T-helper 22 cell (primary cell): ENCODE measurements around the gene RCBTB1.

Source experiments
- DNase-seq: peaks from one replicate; pipeline ENCODE4 v3.0.0-alpha.2; 2020; ENCODE audit warnings: low read depth

Gene RCBTB1

DNA sequence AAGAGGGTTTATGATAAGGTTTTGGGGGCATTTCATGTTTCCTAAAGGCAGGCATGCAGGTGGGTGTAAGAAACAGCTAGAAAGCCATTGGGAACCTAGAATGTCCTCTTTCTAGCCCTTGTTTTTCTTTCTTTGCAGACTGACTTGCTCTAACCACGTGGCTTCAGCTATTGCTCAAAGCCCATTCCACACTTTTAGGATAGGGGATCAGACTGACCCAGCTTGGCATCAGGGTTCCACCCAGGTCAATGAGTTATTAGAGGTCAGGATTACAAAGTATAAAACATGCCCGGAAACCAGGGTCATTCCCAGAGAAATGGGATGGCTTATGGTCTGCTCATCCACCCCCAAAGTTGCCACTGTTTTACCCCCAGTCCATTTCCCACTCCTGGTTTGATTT, 72.8 kb downstream of the RCBTB1 start:
- DNase-seq = no peak

GRCh38 chr13:49503951-49504350, 81.4 kb downstream of the RCBTB1 start:
- no peak for DNase-seq

GRCh38 chr13:49502954-49503353, 82.4 kb downstream of the RCBTB1 start:
- no peak for DNase-seq

DNA sequence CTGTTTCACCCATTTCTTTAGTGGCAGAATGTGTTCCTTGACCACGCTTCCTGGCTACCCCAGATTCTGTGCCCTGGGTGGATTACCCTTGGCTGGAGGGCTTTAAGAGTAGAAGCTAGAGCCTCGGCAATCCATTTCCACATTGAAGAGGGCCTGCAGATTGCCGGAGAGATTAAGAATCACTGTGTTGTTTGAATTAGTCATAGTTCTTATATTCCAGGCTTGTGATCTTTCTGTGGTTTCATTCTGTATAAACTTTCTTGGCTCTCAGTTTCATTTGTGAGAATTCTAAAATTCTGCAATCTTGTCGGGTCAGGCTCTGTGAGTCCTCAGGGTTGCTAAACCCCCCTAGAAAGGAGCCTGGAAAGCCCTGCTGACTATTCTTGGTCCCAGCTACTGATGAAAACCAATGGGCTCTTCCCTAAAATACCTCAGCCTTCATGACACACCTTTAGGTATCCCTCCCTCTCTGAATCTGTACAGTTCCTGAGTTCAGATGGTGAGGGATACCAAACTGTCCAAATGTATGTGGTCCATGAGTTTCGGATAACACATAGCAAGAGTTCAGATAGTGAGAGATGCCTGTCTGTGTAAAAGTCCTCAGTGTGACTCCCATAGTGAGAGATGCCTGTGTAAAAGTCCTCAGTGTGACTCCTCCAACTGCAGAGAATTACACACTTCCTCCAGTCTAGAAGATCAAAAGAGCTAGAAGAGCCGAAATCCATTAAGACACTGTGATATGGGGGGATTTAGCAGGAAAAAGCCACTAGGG, 85.3 kb downstream of the RCBTB1 start:
- no peak for DNase-seq

GRCh38 chr13:49498206-49498605, 87.2 kb downstream of the RCBTB1 start:
- no peak for DNase-seq

- no peak for DNase-seq
Measured at GRCh38 chr13:49497272-49497671, 88.1 kb downstream of the RCBTB1 start.

GRCh38 chr13:49496837-49497236, 88.5 kb downstream of the RCBTB1 start:
- peak; percentile 52 for DNase-seq

DNA sequence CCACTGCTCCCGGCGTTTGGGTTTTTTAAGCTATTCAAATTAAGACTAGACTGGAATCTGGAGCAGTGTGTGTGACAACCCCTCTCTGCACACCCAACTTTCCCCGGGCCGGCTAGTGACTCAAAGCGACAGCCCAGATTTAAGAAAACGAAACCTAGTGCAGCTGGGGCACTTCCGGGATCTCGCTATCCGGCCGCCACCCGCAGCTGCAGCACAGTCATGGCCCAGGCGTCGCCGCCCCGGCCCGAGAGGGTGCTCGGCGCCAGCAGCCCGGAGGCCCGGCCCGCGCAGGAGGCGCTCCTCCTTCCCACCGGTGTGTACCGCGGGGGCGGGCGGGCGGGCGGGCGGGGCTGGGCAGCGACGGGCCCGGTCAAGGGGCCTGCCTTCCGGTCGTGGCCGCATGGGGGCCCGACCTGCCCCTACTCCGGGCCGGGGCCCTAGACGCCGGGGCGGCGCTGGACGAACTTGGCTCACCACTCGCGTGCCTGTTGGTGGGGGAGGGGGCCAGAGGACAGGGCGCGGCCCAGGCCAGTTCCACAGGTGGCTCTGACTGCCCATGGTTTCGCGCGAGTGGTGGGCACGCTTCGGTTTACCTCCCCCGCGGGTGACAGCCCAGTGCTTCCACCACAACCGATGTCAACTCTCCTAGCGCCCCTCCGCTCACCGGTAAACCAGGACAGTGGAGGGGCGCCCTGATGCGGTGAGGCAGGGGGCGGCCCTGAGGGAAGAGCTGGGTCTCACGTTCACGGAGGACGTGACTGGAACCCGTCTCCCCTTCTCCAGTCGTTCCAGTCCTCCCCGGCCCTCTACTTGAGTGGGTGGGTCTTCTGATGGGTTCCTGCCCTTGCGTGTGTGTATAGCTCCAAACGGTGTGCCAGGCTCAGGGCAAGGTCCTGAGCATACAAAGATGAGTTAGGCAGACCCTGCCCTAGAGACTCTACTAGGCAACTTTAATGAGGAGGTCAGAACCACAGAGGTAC, 89.3 kb downstream of the RCBTB1 start, which contains the start of gene PHF11:
PHF11 (plus strand) TSS at position 171 of the 980 bp plus-strand sequence; CDS start at position 220, 49 bp downstream.
- DNase-seq = peak; percentile 83

GRCh38 chr13:49494645-49495044, 90.7 kb downstream of the RCBTB1 start:
- DNase-seq = no peak

GRCh38 chr13:49488563-49488962, 96.8 kb downstream of the RCBTB1 start:
- DNase-seq = no peak
